ENCODE results near the gene NTM.

DNA sequence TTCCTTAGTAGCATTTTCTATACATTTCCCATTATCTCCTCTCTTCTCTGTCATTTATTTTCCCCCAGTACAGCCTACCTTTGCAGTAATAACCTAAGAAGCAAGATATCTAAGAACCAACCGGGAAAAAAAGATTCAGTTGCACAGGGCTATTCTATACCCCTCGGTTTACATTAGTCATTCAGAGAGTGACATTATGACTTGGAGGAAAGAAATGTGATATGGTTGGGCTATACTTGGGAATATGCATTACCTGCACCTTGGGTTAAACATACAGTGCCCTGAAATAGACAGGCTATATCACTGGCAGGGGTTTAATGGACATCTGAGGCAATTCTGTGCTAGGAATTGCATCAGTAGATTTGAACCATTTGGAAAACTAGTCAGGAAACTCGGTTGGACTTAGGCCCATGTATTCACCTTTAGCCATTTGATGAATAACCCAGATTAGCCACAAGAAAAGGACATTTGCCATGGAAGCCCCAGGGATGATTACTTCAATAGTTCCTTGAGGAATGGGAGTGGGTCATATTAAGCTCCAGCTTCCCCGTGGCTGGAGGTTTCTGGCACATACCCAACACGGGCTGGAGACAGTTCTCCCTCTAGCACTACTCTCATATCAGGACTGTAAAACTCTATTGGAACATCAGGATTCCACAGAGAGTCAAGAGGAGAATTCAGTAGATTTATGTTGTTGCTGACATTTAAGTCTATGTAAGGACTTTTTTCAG, 973.2 kb downstream of the NTM start:
- TF ChIP-seq POLR2AphosphoS5 (IDR thresholded peaks at IDR 0.05; ENCODE audit: low read depth, low read length), result no peak
- TF ChIP-seq POLR2A (IDR thresholded peaks at IDR 0.05; ENCODE audit: low read depth, low read length), result no peak

All from GM12891 (cell line).